ENCODE data around the gene FAIM. TPM values are rescaled to one million over a fixed set of nuclear protein-coding genes. Genes with fewer than 3 reads are reported as not detected.

FAIM gene
- total and polyA plus RNA-seq, 5 donors from 2014 or later, result 1.7 to 9.7 (median 8.0) TPM

GRCh38 chr3:138638641-138639040 is 30.1 kb downstream of the FAIM start:
- DNase-seq (no peak), ATAC-seq (ENCODE audit: low read depth in 2 of 2) (no peak)
- Mint-ChIP-seq H3K36me3 (peaks cover 7% of the 10 kb centered on the region), H3K4me3 (no peak overlapping the region), H3K27me3 (peaks cover 5% of the 10 kb centered on the region), H3K9me3 (peaks cover 3 to 28% (median 15%) of the 10 kb centered on the region in 7 donors), H3K4me1 (no peaks in the 10 kb centered on the region), H3K27ac (no peak overlapping the region)
- H3K4me3 ChIP-seq (ENCODE audit: low read depth, low read length), result no peak overlapping the region
- no peak overlapping the region for H3K27ac ChIP-seq (ENCODE audit: insufficient read depth, low read length, poor library complexity, severe bottlenecking)
- H3K27me3 ChIP-seq (ENCODE audit: control insufficient read depth, insufficient read depth, low read length), result no peaks in the 10 kb centered on the region
- H3K4me1 ChIP-seq (ENCODE audit: control insufficient read depth, insufficient read depth, low read length, poor library complexity, severe bottlenecking), result no peaks in the 10 kb centered on the region
- peaks cover 3 to 15% of the 10 kb centered on the region in 2 experiments for H3K9me3 ChIP-seq (ENCODE audit: control insufficient read depth in 2 of 2, low read length in 2 of 2)
- no peaks in the 10 kb centered on the region for H3K36me3 ChIP-seq (ENCODE audit: control insufficient read depth, insufficient read depth, low read length)

GRCh38 chr3:138640537-138640936 is 32.0 kb downstream of the FAIM start:
- Mint-ChIP-seq H3K9me3 (peaks cover 3 to 44% (median 15%) of the 10 kb centered on the region in 7 donors), H3K36me3 (peaks cover 3% of the 10 kb centered on the region), H3K4me3 (no peak overlapping the region), H3K27ac (no peak overlapping the region), H3K4me1 (no peaks in the 10 kb centered on the region), H3K27me3 (peaks cover 5% of the 10 kb centered on the region)
- no peaks in the 10 kb centered on the region for H3K4me1 ChIP-seq (ENCODE audit: control insufficient read depth, insufficient read depth, low read length, poor library complexity, severe bottlenecking)
- no peaks in the 10 kb centered on the region for H3K36me3 ChIP-seq (ENCODE audit: control insufficient read depth, insufficient read depth, low read length)
- peaks cover 10 to 29% of the 10 kb centered on the region in 2 experiments for H3K9me3 ChIP-seq (ENCODE audit: control insufficient read depth in 2 of 2, low read length in 2 of 2)
- no peak overlapping the region for H3K27ac ChIP-seq (ENCODE audit: insufficient read depth, low read length, poor library complexity, severe bottlenecking)
- no peak overlapping the region for H3K4me3 ChIP-seq (ENCODE audit: low read depth, low read length)
- ATAC-seq (ENCODE audit: low read depth in 2 of 2), result no peak
- no peak for DNase-seq
- H3K27me3 ChIP-seq (ENCODE audit: control insufficient read depth, insufficient read depth, low read length), result no peaks in the 10 kb centered on the region

- H3K27ac ChIP-seq (ENCODE audit: insufficient read depth, low read length, poor library complexity, severe bottlenecking), result no peak overlapping the region
- H3K9me3 ChIP-seq (ENCODE audit: control insufficient read depth in 2 of 2, low read length in 2 of 2), result peaks cover 14 to 43% of the 10 kb centered on the region in 2 experiments
- H3K4me3 ChIP-seq (ENCODE audit: low read depth, low read length), result no peak overlapping the region
- no peaks in the 10 kb centered on the region for H3K4me1 ChIP-seq (ENCODE audit: control insufficient read depth, insufficient read depth, low read length, poor library complexity, severe bottlenecking)
- ATAC-seq (ENCODE audit: low read depth in 2 of 2), result no peak
- DNase-seq, result no peak
- H3K36me3 Mint-ChIP-seq, result peaks cover 8% of the 10 kb centered on the region
- H3K27me3 Mint-ChIP-seq, result peaks cover 5% of the 10 kb centered on the region
- H3K4me1 Mint-ChIP-seq, result no peaks in the 10 kb centered on the region
- H3K27ac Mint-ChIP-seq, result no peak overlapping the region
- H3K9me3 Mint-ChIP-seq, result peaks cover 4 to 60% (median 22%) of the 10 kb centered on the region in 7 donors
- H3K4me3 Mint-ChIP-seq, result no peak overlapping the region
- H3K36me3 ChIP-seq (ENCODE audit: control insufficient read depth, insufficient read depth, low read length), result no peaks in the 10 kb centered on the region
- no peaks in the 10 kb centered on the region for H3K27me3 ChIP-seq (ENCODE audit: control insufficient read depth, insufficient read depth, low read length)
Observed at GRCh38 chr3:138642226-138642926, 33.8 kb downstream of the FAIM start.

- peaks cover 8% of the 10 kb centered on the region for H3K36me3 Mint-ChIP-seq
- no peak overlapping the region for H3K27ac Mint-ChIP-seq
- Histone ChIP-seq H3K9me3 (ENCODE audit: control insufficient read depth in 2 of 2, low read length in 2 of 2) (peaks cover 14 to 43% of the 10 kb centered on the region in 2 experiments), H3K4me1 (ENCODE audit: control insufficient read depth, insufficient read depth, low read length, poor library complexity, severe bottlenecking) (no peaks in the 10 kb centered on the region), H3K27me3 (ENCODE audit: control insufficient read depth, insufficient read depth, low read length) (no peaks in the 10 kb centered on the region), H3K27ac (ENCODE audit: insufficient read depth, low read length, poor library complexity, severe bottlenecking) (no peak overlapping the region), H3K4me3 (ENCODE audit: low read depth, low read length) (no peak overlapping the region), H3K36me3 (ENCODE audit: control insufficient read depth, insufficient read depth, low read length) (no peaks in the 10 kb centered on the region)
- H3K4me1 Mint-ChIP-seq, result no peaks in the 10 kb centered on the region
- ATAC-seq (ENCODE audit: low read depth in 2 of 2), result no peak
- no peak for DNase-seq
- peaks cover 4 to 64% (median 22%) of the 10 kb centered on the region in 7 donors for H3K9me3 Mint-ChIP-seq
- peaks cover 5% of the 10 kb centered on the region for H3K27me3 Mint-ChIP-seq
- no peak overlapping the region for H3K4me3 Mint-ChIP-seq
Observed at GRCh38 chr3:138642927-138643253, 34.3 kb downstream of the FAIM start.

GRCh38 chr3:138646008-138646407 is 37.4 kb downstream of the FAIM start:
- H3K4me1 ChIP-seq (ENCODE audit: control insufficient read depth, insufficient read depth, low read length, poor library complexity, severe bottlenecking), result no peaks in the 10 kb centered on the region
- ATAC-seq (ENCODE audit: low read depth in 2 of 2) (no peak), DNase-seq (no peak)
- Mint-ChIP-seq H3K36me3 (peaks cover 29% of the 10 kb centered on the region), H3K4me1 (no peaks in the 10 kb centered on the region), H3K27ac (no peak overlapping the region), H3K4me3 (no peak overlapping the region), H3K9me3 (peaks cover 4 to 60% (median 27%) of the 10 kb centered on the region in 7 donors), H3K27me3 (no peaks in the 10 kb centered on the region)
- no peaks in the 10 kb centered on the region for H3K27me3 ChIP-seq (ENCODE audit: control insufficient read depth, insufficient read depth, low read length)
- peaks cover 16 to 43% of the 10 kb centered on the region in 2 experiments for H3K9me3 ChIP-seq (ENCODE audit: control insufficient read depth in 2 of 2, low read length in 2 of 2)
- H3K27ac ChIP-seq (ENCODE audit: insufficient read depth, low read length, poor library complexity, severe bottlenecking), result no peak overlapping the region
- H3K4me3 ChIP-seq (ENCODE audit: low read depth, low read length), result no peak overlapping the region
- H3K36me3 ChIP-seq (ENCODE audit: control insufficient read depth, insufficient read depth, low read length), result peaks cover 17% of the 10 kb centered on the region

- H3K9me3 Mint-ChIP-seq, result peaks cover 4 to 60% (median 27%) of the 10 kb centered on the region in 7 donors
- ATAC-seq (ENCODE audit: low read depth in 2 of 2) (no peak), DNase-seq (no peak)
- no peaks in the 10 kb centered on the region for H3K27me3 ChIP-seq (ENCODE audit: control insufficient read depth, insufficient read depth, low read length)
- H3K4me1 ChIP-seq (ENCODE audit: control insufficient read depth, insufficient read depth, low read length, poor library complexity, severe bottlenecking), result no peaks in the 10 kb centered on the region
- peaks cover 16 to 43% of the 10 kb centered on the region in 2 experiments for H3K9me3 ChIP-seq (ENCODE audit: control insufficient read depth in 2 of 2, low read length in 2 of 2)
- peaks cover 33% of the 10 kb centered on the region for H3K36me3 Mint-ChIP-seq
- no peaks in the 10 kb centered on the region for H3K27me3 Mint-ChIP-seq
- no peak overlapping the region for H3K27ac ChIP-seq (ENCODE audit: insufficient read depth, low read length, poor library complexity, severe bottlenecking)
- H3K4me3 Mint-ChIP-seq, result no peak overlapping the region
- no peak overlapping the region for H3K27ac Mint-ChIP-seq
- no peak overlapping the region for H3K4me3 ChIP-seq (ENCODE audit: low read depth, low read length)
- no peaks in the 10 kb centered on the region for H3K4me1 Mint-ChIP-seq
- peaks cover 19% of the 10 kb centered on the region for H3K36me3 ChIP-seq (ENCODE audit: control insufficient read depth, insufficient read depth, low read length)
Observed at GRCh38 chr3:138646513-138646912, 37.9 kb downstream of the FAIM start.

- H3K27ac ChIP-seq (ENCODE audit: insufficient read depth, low read length, poor library complexity, severe bottlenecking), result no peak overlapping the region
- no peaks in the 10 kb centered on the region for H3K27me3 Mint-ChIP-seq
- ATAC-seq (ENCODE audit: low read depth in 2 of 2), result no peak
- no peak overlapping the region for H3K4me3 ChIP-seq (ENCODE audit: low read depth, low read length)
- peaks cover 10 to 24% of the 10 kb centered on the region in 2 experiments for H3K9me3 ChIP-seq (ENCODE audit: control insufficient read depth in 2 of 2, low read length in 2 of 2)
- no peak overlapping the region for H3K27ac Mint-ChIP-seq
- no peaks in the 10 kb centered on the region for H3K27me3 ChIP-seq (ENCODE audit: control insufficient read depth, insufficient read depth, low read length)
- DNase-seq, result no peak
- peaks cover 2 to 43% (median 17%) of the 10 kb centered on the region in 7 donors for H3K9me3 Mint-ChIP-seq
- H3K36me3 Mint-ChIP-seq, result peaks cover 44% of the 10 kb centered on the region
- peak overlapping the region in 1 of 4 donors; percentile 30 for H3K4me3 Mint-ChIP-seq
- no peaks in the 10 kb centered on the region for H3K4me1 ChIP-seq (ENCODE audit: control insufficient read depth, insufficient read depth, low read length, poor library complexity, severe bottlenecking)
- H3K36me3 ChIP-seq (ENCODE audit: control insufficient read depth, insufficient read depth, low read length), result peaks cover 33% of the 10 kb centered on the region
- H3K4me1 Mint-ChIP-seq, result no peaks in the 10 kb centered on the region
Observed at GRCh38 chr3:138649134-138649533, 40.6 kb downstream of the FAIM start.

- no peak overlapping the region for H3K27ac ChIP-seq (ENCODE audit: insufficient read depth, low read length, poor library complexity, severe bottlenecking)
- ATAC-seq (ENCODE audit: low read depth in 2 of 2) (no peak), DNase-seq (no peak)
- Mint-ChIP-seq H3K27ac (peak overlapping the region in 1 of 3 donors; percentile 29), H3K9me3 (peaks cover 0 to 9% (median 3%) of the 10 kb centered on the region in 7 donors), H3K36me3 (peaks cover 73% of the 10 kb centered on the region), H3K27me3 (no peaks in the 10 kb centered on the region), H3K4me1 (peaks cover 0 to 4% (median 0%) of the 10 kb centered on the region in 4 donors), H3K4me3 (no peak overlapping the region)
- peaks cover 65% of the 10 kb centered on the region for H3K36me3 ChIP-seq (ENCODE audit: control insufficient read depth, insufficient read depth, low read length)
- peaks cover 0 to 2% of the 10 kb centered on the region in 2 experiments for H3K9me3 ChIP-seq (ENCODE audit: control insufficient read depth in 2 of 2, low read length in 2 of 2)
- H3K4me3 ChIP-seq (ENCODE audit: low read depth, low read length), result no peak overlapping the region
- no peaks in the 10 kb centered on the region for H3K4me1 ChIP-seq (ENCODE audit: control insufficient read depth, insufficient read depth, low read length, poor library complexity, severe bottlenecking)
- no peaks in the 10 kb centered on the region for H3K27me3 ChIP-seq (ENCODE audit: control insufficient read depth, insufficient read depth, low read length)
Observed at GRCh38 chr3:138653567-138653966, 45.0 kb downstream of the FAIM start.
